Ishikawa (cell line): ENCODE measurements around the gene UTF1.
A peak's percentile ranks its signal among the peaks of the same experiment; 100 is the strongest.

ENCODE experiments used
- CEBPB ChIP-seq: IDR thresholded peaks from 2 replicates; pipeline ENCODE4 v1.6.1; 2012
- CREB1 ChIP-seq: IDR thresholded peaks from 2 replicates; pipeline ENCODE4 v1.6.1; 2012; ENCODE audit warnings: low read depth
- EGR1 ChIP-seq: IDR thresholded peaks from 2 replicates; pipeline ENCODE4 v1.6.1; 2012
- EP300 ChIP-seq: IDR thresholded peaks from 2 replicates; pipeline ENCODE4 v1.6.1; 2012; ENCODE audit warnings: borderline replicate concordance
- FOXM1 ChIP-seq: IDR thresholded peaks from 2 replicates; pipeline ENCODE4 v1.6.1; 2012; ENCODE audit warnings: low read depth, borderline replicate concordance
- NFIC ChIP-seq: IDR thresholded peaks from 2 replicates; pipeline ENCODE4 v1.6.1; 2012
- RAD21 ChIP-seq: IDR thresholded peaks from 2 replicates; pipeline ENCODE4 v1.6.1; 2012; ENCODE audit warnings: low read depth
- TAF1 ChIP-seq: IDR thresholded peaks from 2 replicates; pipeline ENCODE4 v1.6.1; 2012; ENCODE audit warnings: low read depth, mild to moderate bottlenecking
- TCF12 ChIP-seq: IDR thresholded peaks from 2 replicates; pipeline ENCODE4 v1.6.1; 2012; ENCODE audit warnings: low read depth
- TEAD4 ChIP-seq: IDR thresholded peaks from 2 replicates; pipeline ENCODE4 v1.6.1; 2012
- YY1 ChIP-seq: IDR thresholded peaks from 2 replicates; pipeline ENCODE4 v1.6.1; 2012; ENCODE audit warnings: low read depth
- ZBTB7A ChIP-seq: IDR thresholded peaks from 2 replicates; pipeline ENCODE4 v1.6.1; 2012; ENCODE audit warnings: low read depth
- TF ChIP-seq, protein P1 (sequence below): IDR thresholded peaks from 2 replicates; pipeline ENCODE4 v1.6.1; 2012
- TF ChIP-seq, protein P2 (sequence below): IDR thresholded peaks from 2 replicates; pipeline ENCODE4 v1.6.1; 2012
- TF ChIP-seq, protein P3 (sequence below): IDR thresholded peaks from 2 replicates; pipeline ENCODE4 v1.6.1; 2012; ENCODE audit warnings: low read depth, mild to moderate bottlenecking

UTF1 gene

DNA sequence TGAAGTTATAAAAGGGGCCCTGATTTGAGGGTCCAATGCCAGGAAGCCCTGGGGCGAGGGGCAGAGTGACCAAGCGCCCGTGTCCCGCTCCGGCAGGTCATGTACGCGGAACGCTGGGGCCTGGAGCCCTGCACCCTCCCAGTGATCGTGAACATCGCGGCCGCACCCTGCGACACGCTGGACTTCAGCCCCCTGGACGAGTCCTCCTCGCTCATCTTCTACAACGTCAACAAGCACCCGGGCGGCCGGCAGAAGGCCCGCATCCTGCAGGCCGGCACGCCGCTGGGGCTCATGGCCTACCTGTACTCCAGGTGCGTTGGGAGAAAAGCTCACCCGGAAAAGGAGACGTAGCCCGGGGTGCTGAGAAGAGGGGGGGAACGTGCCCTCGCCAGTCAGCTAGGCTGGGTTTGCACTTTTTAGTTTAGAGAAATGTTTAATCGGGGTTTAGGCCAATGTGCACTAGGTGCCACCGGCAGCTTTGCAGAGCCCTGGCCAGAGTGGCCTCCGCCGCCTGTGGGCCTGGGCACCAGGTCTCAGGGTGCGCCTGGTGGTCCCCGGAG is 22.9 kb upstream of the UTF1 start:
- TF ChIP-seq TCF12 (no peak), CREB1 (no peak), CEBPB (no peak), TAF1 (no peak), FOXM1 (no peak), ZBTB7A (no peak), EP300 (no peak), EGR1 (no peak), RAD21 (no peak)
- TF ChIP-seq, protein P1, sequence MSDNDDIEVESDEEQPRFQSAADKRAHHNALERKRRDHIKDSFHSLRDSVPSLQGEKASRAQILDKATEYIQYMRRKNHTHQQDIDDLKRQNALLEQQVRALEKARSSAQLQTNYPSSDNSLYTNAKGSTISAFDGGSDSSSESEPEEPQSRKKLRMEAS, result no peak
- TF ChIP-seq, protein P2, sequence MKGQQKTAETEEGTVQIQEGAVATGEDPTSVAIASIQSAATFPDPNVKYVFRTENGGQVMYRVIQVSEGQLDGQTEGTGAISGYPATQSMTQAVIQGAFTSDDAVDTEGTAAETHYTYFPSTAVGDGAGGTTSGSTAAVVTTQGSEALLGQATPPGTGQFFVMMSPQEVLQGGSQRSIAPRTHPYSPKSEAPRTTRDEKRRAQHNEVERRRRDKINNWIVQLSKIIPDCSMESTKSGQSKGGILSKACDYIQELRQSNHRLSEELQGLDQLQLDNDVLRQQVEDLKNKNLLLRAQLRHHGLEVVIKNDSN, result no peak

DNA sequence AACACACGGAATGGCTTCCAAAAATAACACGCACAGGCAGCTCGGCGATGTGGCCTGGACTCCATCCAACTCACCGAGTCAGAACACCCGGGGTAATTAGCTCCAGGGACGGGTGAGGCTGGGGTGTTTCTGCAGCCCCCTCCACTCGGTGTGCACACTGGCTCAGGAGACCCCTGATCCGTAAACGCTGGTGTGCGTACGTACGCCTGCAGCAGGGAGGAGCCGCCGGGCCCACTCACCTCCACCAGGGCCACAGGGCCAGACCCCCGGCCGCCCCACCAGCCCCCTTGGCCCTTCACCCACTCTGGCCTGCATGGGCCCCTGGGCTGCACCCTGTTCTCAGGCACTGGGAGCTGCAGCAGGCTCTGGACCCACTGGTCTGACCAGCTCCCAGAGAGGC is 22.4 kb upstream of the UTF1 start:
- TF ChIP-seq ZBTB7A (0 out of 2 replicates have a peak, but pooled peaks have one; percentile 36), EGR1 (no peak)

DNA sequence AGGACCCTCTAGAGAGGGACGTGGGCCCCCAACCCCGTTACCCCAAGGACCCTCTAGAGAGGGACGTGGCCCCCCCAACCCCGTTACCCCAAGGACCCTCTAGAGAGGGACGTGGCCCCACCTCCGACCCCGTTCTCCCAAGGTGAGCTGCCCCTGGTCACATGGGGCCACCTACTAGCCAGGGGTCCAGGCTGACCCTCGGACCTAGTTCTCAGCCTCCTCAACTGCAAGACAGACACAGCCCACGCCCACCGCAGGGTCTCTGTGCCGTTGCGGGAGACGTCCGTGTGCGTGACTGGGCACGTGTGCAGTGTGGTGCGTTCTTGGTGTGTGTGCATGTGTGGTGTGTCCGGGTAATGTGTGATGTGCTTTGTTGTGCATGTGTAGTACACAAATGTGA is 21.6 kb upstream of the UTF1 start:
- TF ChIP-seq, protein P3, sequence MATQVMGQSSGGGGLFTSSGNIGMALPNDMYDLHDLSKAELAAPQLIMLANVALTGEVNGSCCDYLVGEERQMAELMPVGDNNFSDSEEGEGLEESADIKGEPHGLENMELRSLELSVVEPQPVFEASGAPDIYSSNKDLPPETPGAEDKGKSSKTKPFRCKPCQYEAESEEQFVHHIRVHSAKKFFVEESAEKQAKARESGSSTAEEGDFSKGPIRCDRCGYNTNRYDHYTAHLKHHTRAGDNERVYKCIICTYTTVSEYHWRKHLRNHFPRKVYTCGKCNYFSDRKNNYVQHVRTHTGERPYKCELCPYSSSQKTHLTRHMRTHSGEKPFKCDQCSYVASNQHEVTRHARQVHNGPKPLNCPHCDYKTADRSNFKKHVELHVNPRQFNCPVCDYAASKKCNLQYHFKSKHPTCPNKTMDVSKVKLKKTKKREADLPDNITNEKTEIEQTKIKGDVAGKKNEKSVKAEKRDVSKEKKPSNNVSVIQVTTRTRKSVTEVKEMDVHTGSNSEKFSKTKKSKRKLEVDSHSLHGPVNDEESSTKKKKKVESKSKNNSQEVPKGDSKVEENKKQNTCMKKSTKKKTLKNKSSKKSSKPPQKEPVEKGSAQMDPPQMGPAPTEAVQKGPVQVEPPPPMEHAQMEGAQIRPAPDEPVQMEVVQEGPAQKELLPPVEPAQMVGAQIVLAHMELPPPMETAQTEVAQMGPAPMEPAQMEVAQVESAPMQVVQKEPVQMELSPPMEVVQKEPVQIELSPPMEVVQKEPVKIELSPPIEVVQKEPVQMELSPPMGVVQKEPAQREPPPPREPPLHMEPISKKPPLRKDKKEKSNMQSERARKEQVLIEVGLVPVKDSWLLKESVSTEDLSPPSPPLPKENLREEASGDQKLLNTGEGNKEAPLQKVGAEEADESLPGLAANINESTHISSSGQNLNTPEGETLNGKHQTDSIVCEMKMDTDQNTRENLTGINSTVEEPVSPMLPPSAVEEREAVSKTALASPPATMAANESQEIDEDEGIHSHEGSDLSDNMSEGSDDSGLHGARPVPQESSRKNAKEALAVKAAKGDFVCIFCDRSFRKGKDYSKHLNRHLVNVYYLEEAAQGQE, result no peak
- TF ChIP-seq ZBTB7A, result no peak
- TF ChIP-seq CREB1, result no peak
- no peak for TF ChIP-seq CEBPB
- no peak for TF ChIP-seq TAF1
- TF ChIP-seq YY1, result no peak
- no peak for TF ChIP-seq TEAD4
- no peak for TF ChIP-seq EP300
- TF ChIP-seq NFIC, result no peak
- no peak for TF ChIP-seq EGR1
- no peak for TF ChIP-seq RAD21
- TF ChIP-seq, protein P2, result no peak
- TF ChIP-seq TCF12, result no peak
- TF ChIP-seq FOXM1, result no peak

DNA sequence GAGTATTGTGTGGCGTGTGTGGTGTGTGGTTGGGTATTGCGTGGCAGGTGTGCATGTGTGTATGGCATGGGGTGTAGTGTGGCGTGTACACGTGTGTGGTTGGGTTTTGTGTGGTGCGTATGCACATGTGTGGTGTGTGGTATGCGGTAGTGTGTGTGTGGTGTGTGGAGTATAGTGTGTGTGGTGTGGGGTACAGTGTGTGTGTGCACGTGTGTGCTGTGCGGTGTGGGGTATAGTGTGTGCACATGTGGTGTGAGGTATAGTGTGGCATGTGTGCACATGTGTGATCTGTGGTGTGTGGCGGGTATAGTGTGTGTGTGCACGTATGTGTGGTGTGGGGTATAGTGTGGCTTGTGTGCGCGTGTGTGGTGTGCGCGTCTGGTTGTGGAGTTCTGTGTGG is 20.9 kb upstream of the UTF1 start:
- no peak for TF ChIP-seq EGR1
- no peak for TF ChIP-seq RAD21

DNA sequence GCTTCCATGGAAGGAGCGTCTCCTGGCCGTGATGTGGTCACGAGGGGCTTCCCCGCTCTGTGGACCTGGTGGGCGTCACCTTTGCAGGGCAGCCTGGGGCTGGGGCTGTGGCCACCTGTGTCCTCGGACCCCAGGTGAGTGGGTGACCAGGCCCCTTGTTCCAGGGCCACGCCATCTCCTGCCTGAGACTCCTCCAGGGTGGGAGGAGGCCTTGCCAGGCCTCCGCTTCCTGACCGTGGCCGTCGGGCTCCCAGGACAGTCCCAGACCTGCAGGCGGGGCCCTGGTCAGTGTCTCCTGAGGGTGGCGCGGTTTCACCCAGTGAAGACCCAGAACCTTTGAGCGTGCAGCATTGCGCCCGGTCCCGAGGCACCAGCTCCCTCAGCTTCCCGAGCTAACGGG is 20.4 kb upstream of the UTF1 start:
- TF ChIP-seq ZBTB7A (no peak), CEBPB (no peak), FOXM1 (no peak)

DNA sequence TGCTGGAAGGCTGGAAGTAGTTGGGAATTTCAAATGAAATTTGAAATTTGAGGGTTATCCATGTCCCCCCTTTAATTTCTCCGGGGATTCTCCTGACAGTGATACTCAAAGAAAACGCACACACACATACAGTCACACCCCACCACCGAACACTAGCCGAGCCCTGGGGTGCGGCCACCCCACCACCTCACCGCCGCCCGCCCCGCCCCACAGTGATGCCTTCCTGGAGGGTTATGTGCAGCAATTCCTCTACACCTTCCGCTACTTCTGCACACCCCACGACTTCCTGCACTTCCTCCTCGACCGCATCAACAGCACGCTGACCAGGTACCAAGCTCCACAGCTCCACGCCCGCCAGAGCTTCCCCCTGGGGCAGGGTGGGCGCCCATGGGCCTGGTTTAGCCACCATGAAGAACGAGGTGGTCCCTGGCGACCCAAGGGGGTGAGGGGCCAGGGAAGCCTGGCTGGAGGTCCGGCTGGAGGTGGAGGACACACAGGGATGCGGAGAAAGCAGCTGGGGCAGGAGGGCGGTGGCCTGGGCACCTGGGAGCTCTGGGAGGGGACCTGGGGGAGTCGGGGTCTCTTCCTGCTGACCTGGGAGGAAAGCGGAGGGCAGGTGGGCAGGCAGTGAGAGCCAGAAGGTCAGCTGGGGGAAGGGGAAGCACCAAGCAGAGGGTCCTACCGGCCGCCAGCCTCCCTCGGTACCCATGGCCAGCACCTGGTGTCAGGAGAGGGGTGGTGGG is 19.4 kb upstream of the UTF1 start:
- TF ChIP-seq TCF12 (no peak), CEBPB (no peak), EP300 (no peak), YY1 (no peak), TAF1 (no peak), EGR1 (no peak), RAD21 (no peak), ZBTB7A (no peak), TEAD4 (no peak), CREB1 (no peak), FOXM1 (no peak), NFIC (no peak)
- TF ChIP-seq, protein P1, result no peak
- TF ChIP-seq, protein P3, result no peak
- TF ChIP-seq, protein P2, result no peak
